K562 (cell line): Measurements from ENCODE around the gene CPED1. TPM values are rescaled to one million over a fixed set of nuclear protein-coding genes. Genes with fewer than 3 reads are reported as not detected.

Experiments
- ARID3B ChIP-seq: fragments of 250-450 bp; sonication (Bioruptor Pico); IDR thresholded peaks from 2 replicates; pipeline ENCODE4 v1.4.0; 2020; ENCODE audit warnings: borderline replicate concordance
- GTF2A2 ChIP-seq: IDR thresholded peaks from 2 replicates; pipeline ENCODE4 v1.6.1; 2016; ENCODE audit warnings: mild to moderate bottlenecking, missing genetic modification characterization, missing compliant biosample characterization
- HDAC2 ChIP-seq: fragments of 450-650 bp; IDR thresholded peaks from 2 replicates; pipeline ENCODE4 v1.6.1; 2016; ENCODE audit warnings: mild to moderate bottlenecking
- HMGN3 ChIP-seq: IDR thresholded peaks from 2 replicates; pipeline ENCODE4 v1.6.1; 2011; ENCODE audit warnings: borderline replicate concordance, low read depth, mild to moderate bottlenecking, mixed read lengths, low read length; ENCODE audit not compliant: insufficient read length; ENCODE audit errors: extremely low read depth
- HNRNPL ChIP-seq: fragments of 200-400 bp; formaldehyde crosslinking; IDR thresholded peaks from 2 replicates; pipeline ENCODE4 v1.6.1; 2017; ENCODE audit warnings: low read depth, mild to moderate bottlenecking, low read length
- KDM1A ChIP-seq, 2 experiments: fragments of 450-650 bp; IDR thresholded peaks; 2 replicates each; pipeline ENCODE4 v1.6.1; 2016; ENCODE audit warnings: mild to moderate bottlenecking in 2 of 2
- LARP7 ChIP-seq: fragments of 450-650 bp; IDR thresholded peaks from 2 replicates; pipeline ENCODE4 v1.6.1; 2016
- MAFF ChIP-seq: IDR thresholded peaks from 2 replicates; pipeline ENCODE4 v1.6.1; 2012; ENCODE audit warnings: low read length, improper control_type of control experiment
- NCOA1 ChIP-seq: fragments of 450-650 bp; IDR thresholded peaks from 2 replicates; pipeline ENCODE4 v1.6.1; 2016; ENCODE audit warnings: low read depth
- NCOR1 ChIP-seq: fragments of 450-650 bp; IDR thresholded peaks from 2 replicates; pipeline ENCODE4 v1.6.1; 2016; ENCODE audit warnings: mild to moderate bottlenecking, moderate library complexity
- PATZ1 ChIP-seq: fragments of 250-450 bp; sonication (Bioruptor Pico); IDR thresholded peaks from 2 replicates; pipeline ENCODE4 v1.5.0; 2020; ENCODE audit warnings: mild to moderate bottlenecking, borderline replicate concordance
- RHOXF2B ChIP-seq: fragments of 250-450 bp; sonication (Bioruptor Pico); conservative IDR thresholded peaks from 2 replicates; pipeline ENCODE4 v1.5.1; 2021
- SREBF1 ChIP-seq: fragments of 150-350 bp; IDR thresholded peaks from 2 replicates; pipeline ENCODE4 v1.6.1; 2014; ENCODE audit warnings: antibody characterized with exemption, low read depth, low read length, borderline replicate concordance
- THAP12 ChIP-seq: fragments of 250-450 bp; sonication (Bioruptor Pico); IDR thresholded peaks from 2 replicates; pipeline ENCODE4 v1.9.0; 2021; ENCODE audit warnings: mild to moderate bottlenecking, inconsistent platforms
- ZNF212 ChIP-seq: fragments of 450-650 bp; formaldehyde crosslinking; IDR thresholded peaks from 2 replicates; pipeline ENCODE4 v1.4.0; 2020; ENCODE audit warnings: mild to moderate bottlenecking
- ZNF518B ChIP-seq: fragments of 250-450 bp; sonication (Bioruptor Pico); IDR thresholded peaks from 2 replicates; pipeline ENCODE4 v1.5.0; 2021; ENCODE audit warnings: mild to moderate bottlenecking, moderate library complexity
- ZNF639 ChIP-seq, 2 experiments: fragments of 200-800 bp in 1 of 2; sonication (Bioruptor generic) in 1 of 2; sonication (generic) in 1 of 2; formaldehyde crosslinking in 1 of 2; IDR thresholded peaks in 1 of 2; conservative IDR thresholded peaks in 1 of 2; 2 replicates each; pipeline versions ENCODE4 v1.5.0 to v1.6.1; 2016 to 2020; ENCODE audit warnings: missing compliant biosample characterization in 1 of 2, missing genetic modification characterization in 1 of 2, missing genetic modification reagents in 1 of 2
- ZNF695 ChIP-seq: fragments of 450-650 bp; formaldehyde crosslinking; IDR thresholded peaks from 2 replicates; pipeline ENCODE4 v1.4.0; 2020; ENCODE audit warnings: mild to moderate bottlenecking, moderate library complexity
- polyA plus RNA-seq, 8 experiments: library from polyadenylated mRNA; depleted of rRNA in 4 of 8; stranded (reverse) in 5 of 8; unstranded in 3 of 8; fragments of >200 nt; fragmentation: Nextera tagmentation in 2 of 8; fragmentation: Illumina TruSeq in 1 of 8; extraction: Ambion mirVana in 2 of 8; extraction: Trizol in 1 of 8; gene quantifications; 2 replicates each; pipeline versions ENCODE4 v1.2.1 to v1.2.3, GENCODE V29; 2011 to 2014; ENCODE audit warnings: inconsistent platforms in 1 of 8, missing spikeins in 1 of 8
- total RNA-seq, 7 experiments: library from RNA; depleted of rRNA in 6 of 7; stranded (reverse); fragments of >200 nt in 6 of 7; fragmentation: Illumina TruSeq in 2 of 7; extraction: Trizol in 2 of 7; gene quantifications; 2 replicates each; pipeline versions ENCODE4 v1.2.1 to v1.2.3, GENCODE V29; 2011 to 2021; ENCODE audit warnings: low replicate concordance in 1 of 7

The CPED1 gene
- total and polyA plus RNA-seq, 9 of the 15 experiments (the other 6 are each of a cell fraction or from before 2014, with no cell fraction given) = 195 to 393 (median 290) TPM

- TF ChIP-seq KDM1A (IDR thresholded peaks at IDR 0.05) = no peak
- TF ChIP-seq ZNF695 (CRISPR knock-in tag) = no peak
- no peak for TF ChIP-seq SREBF1
- no peak for TF ChIP-seq ZNF518B (CRISPR knock-in tag)
- TF ChIP-seq ARID3B (CRISPR knock-in tag) = no peak
- no peak; the same call in 1 of the 2 replicates for TF ChIP-seq HNRNPL
- TF ChIP-seq THAP12 (CRISPR knock-in tag) = no peak
- TF ChIP-seq NCOA1 = no peak
- no peak; the same call in none of the 2 replicates for TF ChIP-seq RHOXF2B (CRISPR knock-in tag)
- no peak for TF ChIP-seq PATZ1 (CRISPR knock-in tag)
- TF ChIP-seq LARP7 = peak; percentile 91; the same call in 1 of the 2 replicates
- TF ChIP-seq NCOR1 = no peak; the same call in 1 of the 2 replicates
- TF ChIP-seq ZNF639 (CRISPR knock-in tag; conservative IDR thresholded peaks at IDR 0.05 in 1 of 2, IDR thresholded peaks at IDR 0.05 in 1 of 2) = no peak
- TF ChIP-seq HMGN3 = no peak
- no peak for TF ChIP-seq MAFF
- TF ChIP-seq GTF2A2 (tag) = no peak
- TF ChIP-seq ZNF212 (CRISPR knock-in tag) = no peak
- peak; percentile 33; the same call in 1 of the 2 replicates for TF ChIP-seq HDAC2
Observed at GRCh38 chr7:121078701-121079227, 90.3 kb downstream of the CPED1 start (continued).
